Loucy (cell line): ENCODE measurements around the gene POLR1D.

Source experiments
- H2AFZ ChIP-seq: fragments of 200-600 bp; sonication (generic); 2 replicates; pipeline ENCODE4 v1.6.0; 2016; ENCODE audit warnings: antibody characterized with exemption, mild to moderate bottlenecking, low read length, moderate library complexity
- H3F3A ChIP-seq: fragments of 200-600 bp; 2 replicates; pipeline ENCODE4 v1.6.0; 2016; ENCODE audit warnings: antibody characterized with exemption, low read depth, mild to moderate bottlenecking
- H3K27me3 ChIP-seq: fragments of 200-600 bp; sonication (generic); 2 replicates; pipeline ENCODE4 v1.6.1; 2014; ENCODE audit warnings: low read length, mild to moderate bottlenecking; ENCODE audit not compliant: insufficient read depth, poor library complexity, severe bottlenecking
- H3K36me3 ChIP-seq: fragments of 200-600 bp; sonication (generic); 2 replicates; pipeline ENCODE4 v1.6.1; 2016; ENCODE audit warnings: low read length; ENCODE audit not compliant: insufficient read depth
- H3K4me1 ChIP-seq: fragments of 200-600 bp; sonication (generic); 2 replicates; pipeline ENCODE4 v1.5.1; 2014; ENCODE audit warnings: low read length, mild to moderate bottlenecking; ENCODE audit not compliant: insufficient read depth, poor library complexity, severe bottlenecking
- H3K4me2 ChIP-seq: fragments of 200-600 bp; sonication (generic); 2 replicates; pipeline ENCODE4 v1.6.0; 2014; ENCODE audit warnings: antibody characterized with exemption, low read length, low read depth, mild to moderate bottlenecking; ENCODE audit not compliant: poor library complexity, severe bottlenecking
- H3K4me3 ChIP-seq: fragments of 200-600 bp; sonication (generic); 2 replicates; pipeline ENCODE4 v1.5.1; 2014; ENCODE audit warnings: low read length, mild to moderate bottlenecking, mixed read lengths; ENCODE audit not compliant: poor library complexity, severe bottlenecking
- H3K79me2 ChIP-seq: fragments of 200-600 bp; sonication (generic); 2 replicates; pipeline ENCODE4 v1.6.1; 2014; ENCODE audit warnings: low read length; ENCODE audit not compliant: insufficient read depth
- H3K9ac ChIP-seq: fragments of 200-600 bp; sonication (generic); 2 replicates; pipeline ENCODE4 v1.6.0; 2014; ENCODE audit warnings: mild to moderate bottlenecking, low read depth, low read length, moderate library complexity; ENCODE audit not compliant: poor library complexity, severe bottlenecking
- H3K9me2 ChIP-seq: fragments of 200-600 bp; sonication (generic); replicated peaks from 2 replicates; pipeline ENCODE4 v1.6.1; 2016; ENCODE audit warnings: low read depth, low read length, mixed read lengths
- H3K9me3 ChIP-seq: fragments of 200-600 bp; sonication (generic); 2 replicates; pipeline ENCODE4 v1.6.1; 2014; ENCODE audit warnings: mild to moderate bottlenecking, antibody characterized with exemption, low read length, low read depth; ENCODE audit not compliant: insufficient read depth
- H4K20me1 ChIP-seq: fragments of 200-600 bp; sonication (generic); 2 replicates; pipeline ENCODE4 v1.6.0; 2014; ENCODE audit warnings: antibody characterized with exemption, low read length, mild to moderate bottlenecking; ENCODE audit not compliant: insufficient read depth, poor library complexity, severe bottlenecking
- CTCF ChIP-seq: fragments of 200-600 bp; sonication (generic); conservative IDR thresholded peaks from 2 replicates; pipeline ENCODE4 v1.5.1; 2014; ENCODE audit warnings: mild to moderate bottlenecking, antibody characterized with exemption, low read length
- EZH2phosphoT487 ChIP-seq: fragments of 200-600 bp; IDR thresholded peaks from 2 replicates; pipeline ENCODE4 v1.6.1; 2018; ENCODE audit warnings: antibody characterized with exemption, mild to moderate bottlenecking, moderate library complexity, borderline replicate concordance

POLR1D gene

GRCh38 chr13:27637289-27637626 lies 15.6 kb downstream of the POLR1D start:
- no peak overlapping the region for H2AFZ ChIP-seq
- no peaks in the 10 kb centered on the region for H3K36me3 ChIP-seq
- no peaks in the 10 kb centered on the region for H3K27me3 ChIP-seq
- peak overlapping the region; percentile 1 for H3K4me3 ChIP-seq
- H4K20me1 ChIP-seq = peaks cover 21% of the 10 kb centered on the region
- H3K9me2 ChIP-seq = no peaks in the 10 kb centered on the region
- no peaks in the 10 kb centered on the region; the same call in 1 of the 2 replicates for H3F3A ChIP-seq
- no peak for TF ChIP-seq CTCF
- TF ChIP-seq EZH2phosphoT487 = no peak
- H3K79me2 ChIP-seq = peaks cover 57% of the 10 kb centered on the region
- peaks cover 38% of the 10 kb centered on the region for H3K4me1 ChIP-seq
- H3K9me3 ChIP-seq = no peaks in the 10 kb centered on the region
- H3K4me2 ChIP-seq = peak overlapping the region; percentile 28
- H3K9ac ChIP-seq = no peak overlapping the region

DNA sequence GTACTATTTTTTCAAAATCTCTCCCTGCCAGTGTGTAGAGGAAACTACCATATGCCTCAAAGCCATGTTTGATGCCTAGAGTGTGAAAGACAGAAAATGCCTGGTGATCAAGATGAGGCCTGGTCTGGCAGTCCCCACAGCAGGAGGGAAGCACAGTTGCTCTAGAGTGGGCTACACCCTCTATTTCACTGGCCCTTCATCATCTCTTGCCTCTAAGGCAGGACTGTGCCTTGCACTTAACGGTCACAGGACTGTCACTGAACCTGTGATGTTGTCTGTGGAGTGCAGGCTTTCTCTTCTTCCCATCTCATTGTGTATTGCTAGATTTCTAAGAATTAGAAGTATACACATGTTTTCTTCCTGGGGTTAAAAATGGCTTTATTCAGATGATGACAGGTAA lies 16.3 kb downstream of the POLR1D start:
- Histone ChIP-seq H3F3A (no peaks in the 10 kb centered on the region; the same call in 1 of the 2 replicates), H4K20me1 (peaks cover 19% of the 10 kb centered on the region), H3K9me3 (no peaks in the 10 kb centered on the region), H3K27me3 (no peaks in the 10 kb centered on the region), H3K36me3 (no peaks in the 10 kb centered on the region), H3K9me2 (no peaks in the 10 kb centered on the region), H3K9ac (no peak overlapping the region), H2AFZ (no peak overlapping the region), H3K79me2 (peaks cover 62% of the 10 kb centered on the region), H3K4me2 (no peak overlapping the region), H3K4me1 (peaks cover 38% of the 10 kb centered on the region), H3K4me3 (no peak overlapping the region)
- TF ChIP-seq EZH2phosphoT487 (no peak), CTCF (no peak)

DNA sequence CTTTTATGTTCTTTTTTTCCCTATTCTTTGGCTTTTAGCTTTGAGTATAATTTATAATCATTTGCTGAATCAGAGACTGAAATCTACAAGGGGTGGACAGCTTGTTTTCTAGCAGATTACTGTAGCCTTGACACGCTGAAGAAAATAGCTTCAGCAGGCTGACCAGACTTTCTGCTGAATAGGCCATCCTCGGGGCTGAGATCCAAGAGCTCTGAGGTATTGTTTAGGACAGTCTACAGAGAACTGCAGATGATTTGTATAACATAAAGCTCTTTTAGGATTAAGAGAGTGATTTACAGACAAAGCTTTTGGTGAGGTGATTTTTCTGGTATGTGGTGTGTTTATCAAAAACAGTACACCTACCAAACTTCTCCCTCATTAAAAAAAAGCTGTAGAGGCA lies 16.8 kb downstream of the POLR1D start:
- H3K4me1 ChIP-seq = peaks cover 41% of the 10 kb centered on the region
- TF ChIP-seq EZH2phosphoT487 (no peak), CTCF (no peak)
- H3K9me2 ChIP-seq = no peaks in the 10 kb centered on the region
- no peaks in the 10 kb centered on the region for H3K27me3 ChIP-seq
- no peaks in the 10 kb centered on the region for H3K36me3 ChIP-seq
- peaks cover 19% of the 10 kb centered on the region for H4K20me1 ChIP-seq
- no peak overlapping the region for H2AFZ ChIP-seq
- peaks cover 61% of the 10 kb centered on the region for H3K79me2 ChIP-seq
- no peak overlapping the region for H3K9ac ChIP-seq
- H3K4me3 ChIP-seq = no peak overlapping the region
- H3K4me2 ChIP-seq = no peak overlapping the region
- H3F3A ChIP-seq = no peaks in the 10 kb centered on the region; the same call in 1 of the 2 replicates
- H3K9me3 ChIP-seq = no peaks in the 10 kb centered on the region
